Midbrain (tissue), 1 donor: Measurements from ENCODE around the gene MAGEA9B.
"Not testable (repeated sequence)": the region's sequence is repeated elsewhere in the genome, so short reads cannot be mapped to it uniquely, and the experiment has no call there.

Experiments used
- DNase-seq: peaks from one replicate; lab custom pipeline; 2025; lab: John Stamatoyannopoulos, UW

MAGEA9B gene

DNA sequence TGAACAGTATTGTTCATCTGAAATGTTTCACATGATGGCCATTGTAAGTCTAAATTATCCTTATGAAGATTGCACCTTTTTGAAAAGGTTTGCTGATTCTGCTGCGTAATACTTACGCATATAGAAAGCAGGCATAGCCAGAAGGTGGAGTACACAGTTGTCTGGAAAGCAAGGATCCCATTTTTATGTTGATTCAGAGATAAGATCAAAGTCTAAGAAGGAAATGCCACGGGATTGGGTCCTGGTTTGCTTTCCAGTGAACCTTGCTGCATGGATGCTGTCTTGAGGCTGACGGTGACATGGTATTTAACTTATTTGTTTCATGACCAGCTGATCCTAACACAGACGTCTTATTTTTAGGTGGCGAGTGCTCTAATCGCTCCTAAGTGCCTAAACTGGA lies 15.5 kb downstream of the MAGEA9B start:
- no peak for DNase-seq

DNA sequence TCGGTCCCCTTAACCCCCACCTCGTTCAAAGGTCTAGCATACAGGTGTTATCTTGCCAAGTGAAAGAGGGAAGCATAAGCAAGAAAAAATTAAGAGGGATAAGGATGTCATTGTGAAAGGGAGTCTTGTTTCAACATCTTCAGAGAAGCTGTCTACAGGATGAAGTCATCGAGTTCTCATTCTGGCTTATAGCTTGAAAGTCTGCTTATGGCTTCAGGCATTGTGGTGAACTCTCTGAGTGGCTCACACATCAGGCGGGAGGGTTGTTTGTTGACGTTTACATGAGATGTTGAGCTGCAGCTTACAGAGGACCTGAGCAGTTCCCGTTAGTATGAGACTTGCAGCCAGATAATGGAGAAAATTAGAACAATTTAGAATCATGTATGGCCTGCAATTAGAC lies 16.6 kb downstream of the MAGEA9B start:
- DNase-seq, result no peak

DNA sequence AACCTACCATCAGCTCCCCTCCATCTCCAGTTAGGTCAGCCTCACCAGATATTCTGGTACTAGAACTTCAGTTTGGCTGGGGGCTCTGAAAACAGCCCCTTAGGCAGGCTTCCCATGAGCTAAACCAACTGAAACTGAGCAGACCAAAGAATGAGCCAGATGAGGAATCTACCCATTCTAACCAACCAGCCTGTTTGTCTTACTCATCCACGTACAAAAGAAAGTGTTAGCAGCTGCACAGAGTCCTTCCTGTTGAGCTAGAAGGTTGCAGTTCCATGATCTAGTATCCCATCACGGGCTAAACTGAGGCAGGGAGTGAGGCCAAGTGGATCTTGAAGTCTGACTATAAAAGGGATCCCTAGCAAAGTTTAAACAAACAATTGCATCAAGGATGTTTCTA lies 17.5 kb downstream of the MAGEA9B start:
- no peak for DNase-seq

DNA sequence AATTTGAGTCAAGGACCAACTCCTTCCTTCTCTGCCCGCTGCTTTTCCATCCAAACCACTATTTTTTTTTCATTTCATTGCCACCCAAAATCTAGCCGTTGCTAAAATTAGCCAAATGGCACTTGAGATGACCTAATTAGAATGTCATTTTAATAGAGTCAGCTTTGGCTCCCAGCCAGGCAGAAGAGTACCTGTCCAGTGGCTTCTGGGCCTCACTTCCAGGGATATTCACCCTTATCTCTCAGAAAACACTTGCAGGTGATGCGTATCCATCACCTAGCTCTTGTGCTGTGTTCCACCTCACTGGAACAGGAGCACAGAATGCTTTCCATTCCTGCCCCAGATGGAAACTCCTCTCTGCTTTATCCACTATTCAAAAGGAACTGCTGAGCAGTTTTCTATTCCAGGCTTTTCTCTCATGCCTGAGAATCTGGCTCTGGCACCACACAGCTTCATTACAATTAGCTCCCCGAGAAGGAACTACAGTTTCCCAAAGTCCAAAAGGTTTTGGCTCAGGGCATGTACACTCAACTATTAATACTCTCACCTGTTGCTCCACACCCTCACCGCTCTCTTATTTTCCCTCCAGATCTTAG lies 18.5 kb downstream of the MAGEA9B start:
- no peak for DNase-seq

DNA sequence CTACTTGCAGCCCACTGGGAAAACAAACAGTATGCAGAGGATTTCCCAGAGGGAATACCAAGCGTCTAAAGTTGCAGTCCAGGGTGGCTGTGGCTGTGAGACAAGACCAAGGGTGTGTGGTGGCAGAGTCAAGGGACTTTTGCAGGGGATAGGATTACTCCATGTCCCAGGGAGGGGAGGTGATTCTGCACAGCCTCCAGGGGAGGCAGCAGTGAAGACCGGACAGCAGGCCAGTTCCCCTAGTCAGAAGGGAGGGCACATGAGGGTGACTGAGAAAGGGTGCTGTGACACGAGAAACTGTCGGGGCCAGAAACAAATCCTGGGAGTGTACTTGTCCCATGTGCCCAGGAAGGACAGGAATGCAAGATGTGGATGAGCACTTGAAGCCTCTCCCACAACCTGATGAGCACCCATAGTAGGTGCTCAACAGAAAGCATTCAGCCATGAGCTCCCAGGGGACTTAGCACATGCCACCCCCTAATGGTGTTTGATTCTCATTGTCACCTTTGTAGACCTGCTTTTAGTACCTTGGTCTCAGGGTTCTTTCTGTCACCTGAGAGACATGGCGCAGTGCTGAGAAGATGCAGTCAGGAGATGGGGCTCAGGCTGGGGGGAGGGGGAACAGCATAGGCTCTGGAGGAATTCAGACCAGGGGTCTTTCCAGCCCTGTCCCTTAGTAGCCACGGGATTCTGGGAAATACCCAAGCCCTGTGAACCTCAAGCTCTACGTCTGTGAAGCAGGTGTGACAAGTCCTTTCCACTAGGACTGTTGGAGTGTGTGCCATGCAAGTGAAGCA lies 19.4 kb downstream of the MAGEA9B start:
- no peak for DNase-seq

DNA sequence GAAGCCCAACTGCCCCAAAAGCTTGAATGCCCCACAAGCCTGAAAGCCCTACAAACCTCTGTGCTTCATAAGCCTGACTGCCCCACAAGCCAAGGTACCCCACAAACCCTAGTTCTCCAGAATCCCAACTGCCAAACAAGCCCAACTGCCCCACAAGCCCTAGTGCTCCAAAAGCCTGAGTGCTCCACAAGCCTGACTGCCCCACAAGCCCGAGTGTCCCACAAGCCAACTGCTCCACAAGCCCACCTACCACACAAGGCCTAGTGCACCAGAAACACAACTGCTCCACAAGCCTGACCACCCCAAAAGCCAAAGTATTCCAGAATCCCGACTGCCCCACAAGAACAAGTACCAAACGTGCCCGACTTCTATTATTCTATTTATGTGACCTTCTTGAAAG lies 23.9 kb downstream of the MAGEA9B start:
- DNase-seq, result no peak

DNA sequence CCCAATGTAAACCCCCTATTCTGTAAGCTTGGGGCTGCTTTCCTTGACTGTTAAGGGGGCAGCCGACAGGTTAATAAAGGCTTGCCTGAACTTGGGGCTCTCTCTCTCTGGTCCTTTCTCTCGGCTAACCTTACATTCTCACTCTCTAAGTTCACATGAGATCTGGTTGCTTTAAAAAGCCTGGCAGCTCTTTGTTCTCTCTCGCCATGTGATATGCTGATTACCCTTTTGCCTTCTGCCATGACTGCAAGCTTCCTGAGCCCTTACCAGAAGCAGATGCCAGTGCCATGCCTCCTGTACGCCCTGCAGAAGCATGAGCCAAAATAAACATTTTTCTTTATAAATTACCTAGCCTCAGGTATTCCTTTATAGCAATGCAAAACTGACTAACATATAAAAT lies 32.0 kb downstream of the MAGEA9B start:
- DNase-seq, result not testable (repeated sequence)

DNA sequence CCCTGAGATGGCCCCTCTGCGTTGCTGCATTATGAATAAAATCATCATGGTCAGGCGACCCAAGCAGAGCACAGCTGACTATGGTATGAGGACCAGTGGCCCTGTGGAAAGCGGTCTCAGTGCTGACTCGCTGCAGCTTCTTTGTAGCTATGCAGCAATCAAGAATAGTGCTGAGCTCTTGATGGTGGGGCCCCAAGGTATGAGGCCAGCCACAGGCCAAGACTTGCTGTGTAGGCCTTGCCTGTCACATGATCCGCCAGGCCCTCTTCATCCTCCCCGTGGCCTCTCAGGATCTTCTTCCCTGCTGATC lies 35.4 kb downstream of the MAGEA9B start:
- DNase-seq, result not testable (repeated sequence)

DNA sequence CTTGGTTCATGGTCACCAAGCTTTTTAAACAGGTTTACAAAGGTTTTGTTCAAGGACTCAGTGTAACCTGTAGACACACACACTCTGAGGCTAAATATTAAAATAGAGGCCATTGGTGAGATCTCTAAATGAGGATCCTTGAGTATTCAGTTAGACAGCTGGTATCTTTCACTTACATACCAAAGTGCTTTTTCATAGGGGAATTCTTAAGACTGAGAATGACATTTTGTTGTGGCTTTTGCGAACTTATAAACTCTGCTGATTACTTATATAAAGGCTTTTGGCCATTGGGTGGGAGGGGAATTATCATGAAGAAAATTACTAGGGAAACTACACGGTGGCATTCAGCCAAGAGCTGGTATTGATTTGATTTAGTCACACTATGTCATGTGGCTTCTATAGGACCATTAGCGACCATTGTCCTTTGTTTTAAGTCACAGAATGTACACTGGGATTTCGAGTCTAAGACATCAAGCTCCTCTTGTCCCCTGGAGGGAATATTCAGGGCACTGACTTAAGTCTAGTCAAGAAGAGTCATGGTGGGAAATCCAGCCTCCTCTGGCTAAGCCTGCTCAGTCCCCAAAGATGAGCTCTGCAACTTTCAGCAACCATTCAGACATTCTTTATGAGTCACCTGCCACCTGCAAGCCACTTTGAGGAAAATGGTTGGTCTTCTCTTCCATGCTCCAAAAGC lies 35.9 kb downstream of the MAGEA9B start:
- DNase-seq, result not testable (repeated sequence)

DNA sequence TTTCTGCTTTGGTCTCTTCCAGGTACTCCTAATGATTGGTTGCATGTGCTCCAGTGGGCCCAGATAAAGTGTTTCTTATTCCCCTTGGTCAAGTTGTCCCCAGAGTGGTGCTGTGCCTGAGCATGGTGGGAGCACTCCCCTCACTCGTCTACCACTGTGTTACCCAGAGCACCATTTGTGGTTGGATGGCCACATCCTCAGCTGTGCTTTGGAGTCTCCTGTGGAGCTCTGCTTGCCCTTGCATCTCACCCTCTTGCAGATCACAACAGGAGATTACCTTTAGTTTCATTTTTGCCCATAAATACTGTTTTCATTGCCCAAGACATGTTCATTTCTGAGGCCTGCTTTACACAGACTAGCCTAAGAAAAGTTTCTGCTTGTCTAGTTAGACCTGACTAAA lies 36.8 kb downstream of the MAGEA9B start:
- DNase-seq, result not testable (repeated sequence)

DNA sequence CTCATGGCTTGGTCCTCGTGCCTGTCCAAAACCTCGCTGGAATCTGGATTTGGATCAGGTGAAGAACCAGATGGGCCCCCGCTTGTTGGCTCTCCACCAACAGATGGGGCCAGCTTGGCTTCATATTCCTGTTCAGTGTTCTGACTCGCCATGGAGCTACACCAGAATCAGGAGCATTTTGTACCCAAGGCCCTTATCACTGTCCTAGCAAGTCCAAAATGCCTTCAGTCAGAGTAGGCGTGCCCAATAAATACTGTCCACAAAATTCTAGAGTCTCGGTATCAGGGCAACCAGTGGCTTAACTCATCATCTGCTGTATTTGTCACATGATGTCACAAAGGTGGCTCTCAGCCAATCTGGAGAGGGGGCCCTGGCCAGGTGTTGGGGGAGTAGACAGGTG lies 37.6 kb downstream of the MAGEA9B start, which contains the start of gene HSFX3:
TSS of gene HSFX3 (minus strand) at position 224 of the 400 bp plus-strand sequence. CDS start at position 152, 72 bp downstream.
- not testable (repeated sequence) for DNase-seq

DNA sequence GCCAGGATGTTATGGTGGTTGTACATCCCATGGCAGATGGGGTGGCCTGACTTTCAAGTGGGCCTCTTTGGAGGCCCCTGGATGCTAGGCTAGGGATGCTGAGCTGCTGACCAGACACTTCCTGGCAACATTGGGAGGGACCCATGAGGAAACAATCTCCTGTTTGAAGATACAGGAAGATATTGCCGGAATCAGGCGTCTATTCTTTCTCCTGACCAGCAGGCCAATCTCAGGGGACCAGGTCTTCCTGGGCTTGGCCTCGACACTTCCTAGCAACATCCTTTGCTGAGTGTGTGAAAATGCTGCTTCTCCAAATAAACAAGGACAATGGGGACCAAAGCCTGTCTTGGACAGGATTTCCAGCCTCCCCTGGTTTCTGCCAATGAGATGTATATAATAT lies 39.5 kb downstream of the MAGEA9B start:
- DNase-seq, result not testable (repeated sequence)

DNA sequence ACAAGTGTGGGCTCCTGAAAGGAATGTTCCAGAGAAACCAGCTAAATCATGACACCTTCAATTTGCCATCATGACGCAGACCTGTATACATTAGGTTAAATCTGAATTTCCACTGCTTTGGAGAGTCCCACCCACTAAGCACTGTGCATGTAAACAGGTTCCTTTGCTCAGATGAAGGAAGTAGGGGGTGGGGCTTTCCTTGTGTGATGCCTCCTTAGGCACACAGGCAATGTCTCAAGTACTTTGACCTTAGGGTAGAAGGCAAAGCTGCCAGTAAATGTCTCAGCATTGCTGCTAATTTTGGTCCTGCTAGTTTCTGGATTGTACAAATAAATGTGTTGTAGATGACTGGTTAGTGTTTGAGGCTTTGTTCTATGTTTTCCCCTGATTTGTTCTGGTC lies 40.3 kb downstream of the MAGEA9B start:
- not testable (repeated sequence) for DNase-seq

DNA sequence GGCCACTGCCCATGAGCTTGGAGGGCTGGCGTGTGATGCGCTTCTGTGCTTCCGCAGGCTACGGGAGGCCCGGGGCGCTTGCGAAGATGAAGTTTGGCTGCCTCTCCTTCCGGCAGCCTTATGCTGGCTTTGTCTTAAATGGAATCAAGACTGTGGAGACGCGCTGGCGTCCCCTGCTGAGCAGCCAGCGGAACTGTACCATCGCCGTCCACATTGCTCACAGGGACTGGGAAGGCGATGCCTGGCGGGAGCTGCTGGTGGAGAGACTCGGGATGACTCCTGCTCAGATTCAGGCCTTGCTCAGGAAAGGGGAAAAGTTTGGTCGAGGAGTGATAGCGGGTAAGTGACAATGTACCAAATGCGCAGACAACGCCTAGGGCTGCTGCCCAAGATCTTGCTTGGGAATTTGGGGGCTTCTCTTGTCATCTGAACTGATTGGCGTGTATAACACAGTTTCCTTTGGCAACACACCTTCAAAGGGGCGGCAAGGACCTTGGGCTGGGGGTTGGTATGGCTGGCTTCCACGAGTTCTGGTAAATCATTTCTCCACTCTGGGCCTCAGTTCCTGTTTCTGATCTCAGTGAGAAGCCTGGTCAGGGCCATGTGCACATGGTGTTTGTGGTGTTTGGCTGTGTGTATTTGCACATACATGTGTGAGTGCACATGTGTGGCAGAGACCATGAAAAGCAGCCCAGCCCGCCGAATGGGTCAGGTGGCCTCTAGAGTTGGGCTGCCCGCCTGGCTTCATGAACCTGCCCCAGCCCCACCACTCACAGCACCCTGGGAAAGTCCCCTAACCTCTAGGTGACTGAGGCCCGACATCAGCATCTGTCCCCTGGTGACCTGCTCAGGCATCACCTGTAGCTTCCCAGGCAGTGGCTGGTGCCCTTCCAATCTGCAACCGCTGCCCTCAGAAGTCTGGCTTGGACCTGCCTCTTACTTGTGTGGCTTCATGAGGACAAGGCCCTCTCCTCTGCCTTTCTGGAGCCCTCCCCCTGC lies 41.4 kb downstream of the MAGEA9B start:
- not testable (repeated sequence) for DNase-seq

DNA sequence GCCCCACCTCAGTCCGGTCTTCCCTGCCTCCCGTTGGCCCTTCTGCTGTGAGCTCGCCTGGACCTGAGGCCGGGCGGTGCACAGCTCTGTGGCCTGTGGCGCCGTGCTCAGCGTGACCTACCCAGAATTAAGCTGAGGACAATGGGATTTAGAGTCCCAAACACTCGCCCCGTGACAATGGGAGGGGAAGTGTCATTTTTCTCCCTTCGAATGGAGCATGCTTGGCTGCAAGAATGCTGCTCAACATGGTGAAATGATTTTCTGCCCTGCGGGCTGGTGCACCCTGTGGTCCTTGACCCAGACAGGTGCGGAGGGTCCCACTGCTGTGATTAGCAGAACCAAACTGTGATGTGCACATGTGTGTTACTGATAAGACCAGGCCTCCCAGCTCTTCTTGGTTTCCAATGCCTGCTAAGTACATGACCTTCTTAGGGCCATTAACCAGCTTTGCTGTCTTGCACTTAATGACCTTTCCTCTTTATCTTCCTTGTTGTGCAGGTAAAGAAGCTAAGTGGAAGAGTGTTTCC lies 45.7 kb downstream of the MAGEA9B start:
- no peak for DNase-seq

DNA sequence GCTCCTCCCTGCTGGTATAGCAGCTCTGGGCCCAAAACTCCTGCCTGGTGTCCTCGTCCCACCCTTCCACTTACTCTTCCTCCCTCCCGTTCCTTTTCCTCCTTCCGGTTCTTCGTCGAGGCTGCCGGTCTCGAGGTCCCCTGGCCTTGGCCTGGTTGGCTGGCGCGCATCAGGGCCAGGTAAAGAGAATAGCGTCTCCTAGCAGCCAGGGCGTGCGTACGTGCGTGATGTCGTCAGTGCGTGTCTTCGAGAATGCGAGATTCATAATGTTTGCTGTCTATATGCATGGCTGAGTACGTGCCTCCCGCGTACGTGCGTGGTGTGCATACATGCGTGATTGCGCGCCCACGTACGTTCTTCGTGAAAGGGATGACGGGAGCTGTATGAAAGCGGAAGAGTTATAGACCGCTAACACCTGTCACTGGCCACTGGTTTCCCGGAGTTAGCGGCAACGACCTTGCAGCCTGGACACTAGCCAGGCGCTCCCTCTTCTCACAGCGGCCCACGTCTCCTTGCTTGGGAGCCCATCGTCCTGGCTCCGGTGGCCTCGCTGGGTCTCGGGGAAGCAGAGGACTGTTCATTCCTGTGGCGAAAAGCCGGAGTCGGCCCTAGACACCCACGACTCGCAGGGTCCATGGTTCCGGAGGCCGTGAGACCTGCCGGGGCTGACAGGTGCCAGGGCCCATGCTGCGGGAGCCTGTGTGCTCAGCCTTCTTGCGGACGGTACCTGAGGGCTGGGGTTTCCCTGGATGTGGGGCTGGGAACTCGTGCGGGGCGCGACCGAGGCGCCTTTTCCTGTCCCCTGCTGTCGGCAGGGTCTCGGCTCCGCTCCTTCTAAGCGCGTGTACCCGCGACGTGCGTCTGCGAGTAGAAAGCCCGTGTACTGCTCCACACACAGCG lies 46.4 kb downstream of the MAGEA9B start, which contains the start of gene EOLA1:
TSS of gene EOLA1 (plus strand) at position 392 of the 900 bp plus-strand sequence. CDS start 4,619 bp downstream, outside the sequence.
- peak; percentile 80 for DNase-seq

DNA sequence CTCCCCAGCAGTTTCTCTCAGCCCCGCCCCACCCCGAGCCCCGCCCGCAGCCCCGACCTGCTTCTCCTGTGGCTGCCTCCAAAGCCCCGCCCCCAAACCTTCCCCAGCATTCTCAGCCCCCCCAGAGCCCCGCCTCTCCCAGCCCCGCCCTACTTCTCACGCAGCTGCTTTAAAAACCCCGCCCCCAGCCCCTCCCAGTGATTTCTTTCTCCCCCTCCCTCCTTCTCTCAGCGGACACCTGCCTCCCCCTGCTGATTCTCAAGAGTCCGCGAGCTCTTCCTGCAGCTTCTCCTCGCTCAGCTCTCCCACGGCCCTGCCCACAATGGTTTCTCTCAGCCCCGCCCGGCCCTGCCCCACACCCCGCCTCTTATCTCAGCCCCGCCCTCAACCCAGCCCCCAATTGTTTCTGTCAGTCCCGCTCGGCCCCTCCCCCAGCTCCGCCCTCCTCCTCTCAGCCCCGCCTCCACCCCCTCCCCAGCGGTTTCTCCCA lies 47.1 kb downstream of the MAGEA9B start:
- peak; percentile 84 for DNase-seq

DNA sequence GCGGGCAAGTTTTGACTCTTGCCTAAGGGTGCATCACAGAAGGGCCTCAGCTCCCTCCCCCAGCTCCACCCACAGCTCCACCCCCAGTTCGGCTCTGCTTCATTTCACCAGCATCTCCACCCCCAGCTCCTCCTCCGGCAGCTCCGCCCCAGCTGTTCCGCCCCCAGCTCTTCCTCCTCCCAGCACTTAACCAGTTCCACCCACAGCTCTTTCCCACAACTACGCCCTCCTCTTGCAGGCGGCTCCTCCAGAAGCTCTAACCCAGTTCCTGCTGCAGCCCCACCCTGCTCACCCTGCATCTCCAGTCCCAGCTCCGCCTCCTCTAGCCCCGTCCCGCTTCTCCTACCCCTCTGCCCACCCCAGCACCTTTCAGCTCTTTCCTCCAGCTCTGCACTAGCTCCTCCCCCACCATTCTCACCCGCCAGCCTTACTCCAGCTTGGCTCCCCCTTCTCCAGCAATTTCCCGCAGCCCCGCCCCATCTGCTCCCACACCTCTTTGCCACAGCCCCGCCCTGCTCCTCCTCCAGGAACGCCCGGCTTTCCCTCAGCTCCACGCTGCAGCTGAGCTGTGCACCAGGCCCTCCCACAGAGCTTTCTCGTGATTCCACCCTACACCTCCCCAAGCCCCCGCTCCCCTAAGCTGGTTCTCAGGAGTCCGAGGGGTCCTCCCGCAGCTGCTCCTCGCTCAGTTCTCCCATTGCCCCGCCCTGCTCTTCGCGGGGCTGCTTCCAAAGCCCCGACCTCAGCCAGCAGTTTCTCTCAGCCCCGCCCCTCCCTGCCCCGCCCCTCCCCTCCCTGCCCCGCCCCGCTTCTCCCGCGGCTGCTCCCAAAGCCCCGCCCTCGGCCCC lies 47.8 kb downstream of the MAGEA9B start:
- DNase-seq, result peak; percentile 65

DNA sequence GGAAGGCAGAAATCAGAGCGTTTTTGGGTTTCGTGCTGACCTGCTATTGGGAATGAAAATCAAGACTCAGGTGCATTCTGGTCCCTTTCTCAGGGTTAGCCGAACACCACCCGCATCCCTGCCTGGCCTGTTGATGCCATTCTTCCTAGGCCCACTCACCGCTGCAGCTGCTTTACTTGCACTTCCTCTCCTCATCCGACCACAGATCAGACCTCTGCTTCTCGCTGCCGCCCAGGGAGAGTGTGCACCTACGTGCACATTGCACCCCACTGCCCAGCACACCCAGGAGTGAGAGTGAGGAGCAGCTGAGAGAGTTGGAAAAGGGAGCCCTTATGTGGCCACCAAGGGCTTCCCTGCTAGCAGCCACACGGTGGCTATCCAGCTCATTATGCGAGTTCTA lies 49.8 kb downstream of the MAGEA9B start:
- DNase-seq, result not testable (repeated sequence)
